Stimulated activated CD4-positive, alpha-beta T cell treated with anti-CD3 and anti-CD28 coated beads, Interleukin-4, amount 100 ng/mL, for 24 hours (primary cell): ENCODE measurements around the gene COPS8.

Experiments
- DNase-seq: peaks from one replicate; pipeline ENCODE4 v3.0.0-alpha.2; 2020

COPS8 gene

DNA sequence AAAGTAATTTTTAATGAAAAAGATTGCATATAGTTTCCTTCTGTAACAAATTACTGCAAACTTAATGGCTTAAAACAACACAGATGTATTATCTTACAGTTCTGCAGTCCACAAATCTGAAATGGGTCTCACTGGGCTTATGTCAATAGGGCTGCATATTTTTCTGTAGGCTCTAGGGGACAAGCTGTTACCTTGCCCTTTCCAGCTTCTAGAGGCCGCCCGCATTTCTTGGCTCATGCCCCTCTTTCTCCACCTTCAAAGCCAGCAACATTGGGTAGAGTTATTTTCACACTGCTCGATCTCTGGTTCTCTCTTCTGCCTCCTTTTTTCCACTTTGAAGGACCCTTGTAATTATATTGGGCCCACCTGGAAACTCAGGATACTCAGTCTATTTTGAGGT lies 16.7 kb downstream of the COPS8 start:
- DNase-seq = no peak

- no peak for DNase-seq
Measured at GRCh38 chr2:237109421-237109934, 23.8 kb downstream of the COPS8 start.

- no peak for DNase-seq
Measured at GRCh38 chr2:237113026-237113795, 27.5 kb downstream of the COPS8 start.

DNA sequence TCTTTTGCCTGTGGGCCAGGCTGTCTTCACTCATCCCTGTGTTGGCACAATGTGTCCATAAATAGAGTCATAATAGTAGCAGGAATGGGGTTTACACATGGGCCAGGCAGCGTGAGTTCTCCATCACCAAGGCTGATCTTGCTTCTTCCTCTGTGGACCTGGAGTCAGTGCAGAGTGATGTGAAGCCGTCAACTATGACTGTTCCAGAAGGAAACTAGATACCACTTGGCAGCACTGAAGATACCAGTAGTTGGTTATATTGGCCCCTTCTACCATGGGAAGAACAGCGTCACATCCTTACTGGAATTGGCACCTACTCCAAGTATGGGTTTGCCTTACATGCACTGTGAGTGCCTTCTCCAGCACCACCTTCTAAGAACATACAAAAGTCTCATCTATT lies 30.2 kb downstream of the COPS8 start:
- no peak for DNase-seq

DNA sequence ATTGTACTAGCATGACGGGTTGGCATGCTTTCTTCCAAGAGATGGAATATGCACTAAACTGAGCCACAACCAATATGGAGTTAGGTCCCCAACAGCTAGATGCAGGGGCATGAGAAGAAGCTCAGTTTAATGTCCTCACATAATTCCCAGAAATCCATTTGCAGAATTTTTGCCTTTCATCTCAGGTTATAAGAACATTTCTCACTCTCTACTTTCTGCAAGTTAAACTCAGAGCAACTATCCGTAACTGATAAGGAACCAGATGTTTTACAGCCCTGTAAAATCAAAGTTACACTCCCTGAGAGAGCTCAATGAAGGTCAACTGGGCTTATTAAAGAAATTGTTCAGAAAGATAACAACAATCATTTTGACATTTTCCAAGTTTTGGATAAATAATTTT lies 30.7 kb downstream of the COPS8 start:
- no peak for DNase-seq

- DNase-seq = no peak
Measured at GRCh38 chr2:237118025-237118424, 32.3 kb downstream of the COPS8 start.

DNA sequence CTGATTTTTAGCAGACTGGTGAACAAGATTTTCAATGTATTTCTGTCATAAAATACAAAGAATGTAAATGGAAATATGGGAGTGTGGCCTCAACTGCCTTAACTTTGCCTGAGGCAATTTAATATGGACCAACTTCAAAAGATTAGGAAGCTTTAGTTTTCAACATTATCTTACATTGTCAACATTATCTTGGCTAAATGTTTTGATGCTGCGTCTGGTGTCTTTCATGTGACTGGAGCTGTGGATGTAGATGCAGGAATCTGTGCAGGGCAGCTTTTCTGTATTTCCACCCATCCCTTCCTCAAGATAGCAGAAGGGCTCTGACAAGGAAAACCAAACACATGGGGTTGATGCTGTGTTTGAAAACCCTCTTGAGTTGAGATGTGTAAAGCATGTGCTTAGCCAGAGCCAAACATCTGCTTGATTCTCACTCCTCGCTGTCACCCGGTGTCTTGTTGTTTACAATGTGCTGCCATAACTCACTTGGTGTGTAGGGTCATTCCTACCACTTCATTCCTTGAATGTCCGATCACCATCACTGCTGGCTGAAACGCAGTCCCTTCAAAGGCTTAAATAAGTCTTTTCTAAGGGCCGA lies 33.0 kb downstream of the COPS8 start:
- no peak for DNase-seq

GRCh38 chr2:237120916-237121315 lies 35.2 kb downstream of the COPS8 start:
- no peak for DNase-seq

DNA sequence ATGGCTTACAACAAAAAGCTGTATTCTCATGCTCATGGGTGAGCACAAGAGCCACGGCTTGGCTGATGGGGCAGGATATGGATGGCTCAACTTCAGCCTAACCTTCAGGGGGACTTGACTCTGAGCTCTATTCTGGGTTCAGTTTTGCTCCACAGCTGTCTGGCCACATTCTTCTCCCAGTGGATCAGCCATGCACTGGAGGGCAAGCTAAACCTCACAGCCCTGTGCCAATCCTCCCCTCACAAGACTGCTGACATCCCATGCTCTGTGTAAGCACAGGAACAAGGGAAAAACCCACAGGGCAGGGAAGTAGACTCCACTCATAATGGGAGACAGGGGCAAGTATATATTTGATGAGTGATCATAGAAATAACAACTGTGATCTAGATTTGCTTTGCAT lies 35.6 kb downstream of the COPS8 start:
- DNase-seq = no peak

GRCh38 chr2:237122214-237122666 lies 36.6 kb downstream of the COPS8 start:
- DNase-seq = peak; percentile 65

GRCh38 chr2:237124820-237125219 lies 39.1 kb downstream of the COPS8 start:
- no peak for DNase-seq

DNA sequence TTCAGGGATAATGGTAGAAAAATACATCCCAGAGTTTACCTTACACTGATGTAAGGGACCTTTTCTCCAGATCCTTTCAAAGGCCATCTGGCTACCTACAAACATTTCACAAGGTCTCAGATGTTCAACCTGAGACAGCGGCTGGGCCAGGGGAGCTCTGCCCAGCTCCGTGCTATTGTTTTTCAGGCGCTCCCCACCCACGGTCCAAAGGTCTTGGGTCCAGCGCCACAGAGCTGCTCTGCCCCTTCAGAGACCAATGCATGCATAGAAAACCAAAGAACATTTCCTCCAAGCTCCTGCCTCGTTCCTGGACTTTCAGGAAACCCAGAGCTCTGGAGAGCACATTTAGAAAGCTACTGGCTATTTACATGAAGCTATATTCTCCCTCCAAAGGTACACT lies 40.3 kb downstream of the COPS8 start:
- DNase-seq = no peak

DNA sequence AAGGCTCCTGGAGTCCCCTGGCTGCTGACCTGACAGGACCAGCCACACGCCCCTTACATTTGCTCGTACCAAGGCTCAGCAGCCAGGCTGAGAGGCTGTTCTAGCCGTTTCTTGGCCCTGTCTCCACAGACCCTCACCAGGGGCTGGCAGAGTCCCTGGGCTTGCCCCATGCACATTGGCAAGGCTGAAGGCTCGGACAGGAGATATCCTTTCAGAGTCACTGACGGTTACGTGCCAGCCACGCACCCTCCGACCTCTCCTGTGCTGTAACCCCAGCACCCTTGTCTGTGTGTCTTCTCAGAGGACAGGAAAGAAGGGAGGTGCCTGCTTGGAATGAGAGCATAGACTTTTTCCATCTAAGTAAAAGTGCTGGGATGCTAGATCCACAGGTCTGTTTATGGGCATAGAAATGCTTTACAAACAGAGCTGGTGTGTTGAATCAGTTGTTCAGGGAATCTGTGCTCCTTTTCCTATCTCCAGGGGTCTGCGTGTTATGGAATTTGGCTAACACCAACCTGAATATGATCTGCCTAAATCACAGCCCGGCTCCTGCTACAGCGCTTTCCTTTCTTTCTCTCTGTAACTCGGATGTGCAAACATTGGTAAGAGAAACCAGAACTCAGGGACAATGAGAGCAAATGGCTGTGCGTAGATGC lies 41.0 kb downstream of the COPS8 start:
- DNase-seq = no peak

- peak; percentile 57 for DNase-seq
Measured at GRCh38 chr2:237128026-237128703, 42.5 kb downstream of the COPS8 start.

- DNase-seq = no peak
Measured at GRCh38 chr2:237128845-237129592, 43.3 kb downstream of the COPS8 start.

- DNase-seq = no peak
Measured at GRCh38 chr2:237129625-237130263, 44.1 kb downstream of the COPS8 start.

DNA sequence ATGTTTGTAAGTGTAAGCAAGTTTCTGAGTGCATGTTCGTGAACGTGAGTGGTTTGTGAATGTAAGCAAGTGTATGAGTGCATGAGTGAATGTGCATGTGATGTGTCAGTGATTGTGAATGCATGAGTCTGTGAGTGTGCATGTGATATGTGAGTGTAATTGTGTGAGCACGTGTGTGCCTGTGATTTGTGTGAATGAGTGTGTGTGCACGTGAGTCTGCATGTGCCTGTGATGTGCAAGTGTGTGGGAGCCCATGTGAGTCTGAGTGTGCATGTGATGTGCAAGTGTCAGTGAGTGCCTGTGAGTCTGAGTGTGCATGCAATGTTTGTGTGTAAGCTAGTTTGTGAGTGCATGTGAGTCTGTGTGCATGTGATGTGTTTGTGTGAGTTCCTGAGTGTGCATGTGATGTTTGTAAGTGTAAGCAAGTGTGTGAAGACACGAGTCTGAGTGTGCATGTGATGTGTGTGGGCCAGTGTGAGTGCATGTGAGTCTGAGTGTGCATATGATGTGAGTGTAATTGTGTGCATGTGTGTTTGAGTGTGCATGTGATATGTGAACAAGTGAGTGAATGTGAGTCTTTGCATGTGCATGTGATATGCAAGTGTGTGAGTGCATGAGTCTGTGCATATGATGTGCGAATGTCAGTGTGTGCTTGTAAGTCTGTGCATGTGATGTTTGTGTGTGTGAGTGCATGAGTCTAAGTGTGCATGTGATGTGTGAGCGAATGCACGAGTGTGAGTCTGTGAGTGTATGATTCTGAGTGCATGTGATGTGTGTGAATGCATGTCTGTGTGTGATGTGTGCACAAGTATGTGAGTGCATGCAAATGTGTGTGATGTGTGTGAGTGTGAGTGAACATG lies 45.1 kb downstream of the COPS8 start:
- no peak for DNase-seq

DNA sequence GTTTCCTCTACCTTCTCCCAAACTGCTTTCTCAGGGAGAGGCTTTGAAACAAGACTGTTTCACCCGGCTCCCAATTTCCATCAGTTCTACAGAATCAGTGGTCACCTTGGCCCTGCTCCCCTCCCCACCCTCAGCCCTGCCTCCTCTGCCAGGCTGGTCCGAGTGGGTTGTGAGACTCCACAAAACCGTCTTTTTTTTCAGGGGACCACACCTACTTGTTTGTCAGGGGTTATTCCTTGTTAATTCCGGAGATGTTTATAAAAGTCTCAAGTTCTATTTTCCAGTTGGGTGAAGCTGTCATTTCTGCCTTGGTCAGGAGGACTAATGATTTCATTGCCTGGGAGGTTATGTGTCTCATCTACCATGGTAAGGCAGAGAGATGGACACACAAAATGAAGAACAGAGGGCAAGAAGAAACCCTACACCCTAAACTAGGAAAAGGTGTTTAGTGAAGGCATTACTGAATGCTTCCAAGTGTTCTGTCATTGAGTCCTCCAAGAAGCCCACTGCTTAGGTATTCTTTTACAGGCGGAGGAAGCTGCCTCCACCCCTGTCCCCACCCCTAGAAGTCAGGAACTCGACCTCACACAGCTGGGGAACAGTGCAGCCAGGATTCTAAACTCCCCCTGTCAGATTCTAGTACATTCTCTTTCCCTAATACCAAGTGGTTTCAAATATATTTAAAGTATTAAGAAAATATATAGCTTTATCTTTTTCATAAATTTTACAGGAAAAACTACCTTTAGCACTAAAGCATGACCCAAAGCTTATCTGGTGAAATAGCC lies 46.3 kb downstream of the COPS8 start:
- no peak for DNase-seq

DNA sequence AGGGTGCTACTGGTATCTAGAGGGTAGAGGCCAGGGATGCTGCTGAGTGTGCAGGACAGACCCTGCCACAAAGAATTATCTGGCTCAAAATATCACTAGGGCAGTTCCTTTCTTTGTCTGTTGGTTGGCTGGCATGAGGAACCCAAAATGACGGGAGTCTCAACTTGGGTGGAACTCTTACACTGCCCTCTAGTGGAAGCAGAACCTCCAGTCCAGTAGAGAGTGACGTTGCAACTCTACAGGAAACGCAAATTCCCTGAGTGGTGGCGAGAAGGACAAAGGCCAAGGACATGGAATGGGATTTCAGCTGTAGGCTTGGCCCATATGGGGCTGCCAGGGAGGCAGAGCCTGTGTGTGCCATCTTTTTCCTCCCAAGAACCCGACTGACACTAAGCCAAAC lies 47.1 kb downstream of the COPS8 start:
- no peak for DNase-seq
